Lower leg skin (tissue), 4 donors: ENCODE results near the gene DCAF17. TPM values are rescaled to one million over a fixed set of nuclear protein-coding genes. Genes with fewer than 3 reads are reported as not detected.
"Not testable (repeated sequence)": the region's sequence is repeated elsewhere in the genome, so short reads cannot be mapped to it uniquely, and the experiment has no call there.

Source experiments
- DNase-seq, 2 donors: peaks; one replicate each; pipeline ENCODE4 v3.0.0-alpha.2; 2019; ENCODE audit warnings: low spot score in 2 of 2
- H3K4me3 ChIP-seq: fragments of 200-600 bp; sonication (generic); 2 replicates; pipeline ENCODE4 v1.5.1; 2017; ENCODE audit warnings: mild to moderate bottlenecking, low read depth; ENCODE audit not compliant: poor library complexity, severe bottlenecking
- POLR2A ChIP-seq, 2 donors: fragments of 450-650 bp; IDR thresholded peaks; one replicate each; pipeline ENCODE4 v1.6.1; 2016 to 2017; ENCODE audit warnings: antibody characterized with exemption in 2 of 2, mild to moderate bottlenecking in 1 of 2, moderate library complexity in 1 of 2
- WGBS, 2 donors: methylation state at CpG; one replicate each; pipeline ENCODE4 v1.1.5; 2018; 5-methylcytosine and 5-hydroxymethylcytosine counted together
- intact Hi-C: fragments of 100-400 bp; cut with DNase I; formaldehyde crosslinking; loops from one replicate; pipeline ENCODE4 v1.15.0; 2023; ENCODE audit warnings: low total_unique reads
- total RNA-seq, 4 donors: library from RNA; depleted of rRNA; stranded (reverse); fragments of >200 nt; gene quantifications; one replicate each; pipeline ENCODE4 v1.1.0, GENCODE V29; 2016
- TF ChIP-seq, protein P1 (sequence below), 3 donors: fragments of 450-650 bp; IDR thresholded peaks; one replicate each; pipeline ENCODE4 v1.5.1; 2016; ENCODE audit warnings: antibody characterized with exemption in 3 of 3, mild to moderate bottlenecking in 3 of 3, moderate library complexity in 2 of 3

DCAF17 gene
- total RNA-seq, 4 donors from 2014 or later = 10.5 to 17.1 (median 14.0) TPM

- TF ChIP-seq, protein P1, sequence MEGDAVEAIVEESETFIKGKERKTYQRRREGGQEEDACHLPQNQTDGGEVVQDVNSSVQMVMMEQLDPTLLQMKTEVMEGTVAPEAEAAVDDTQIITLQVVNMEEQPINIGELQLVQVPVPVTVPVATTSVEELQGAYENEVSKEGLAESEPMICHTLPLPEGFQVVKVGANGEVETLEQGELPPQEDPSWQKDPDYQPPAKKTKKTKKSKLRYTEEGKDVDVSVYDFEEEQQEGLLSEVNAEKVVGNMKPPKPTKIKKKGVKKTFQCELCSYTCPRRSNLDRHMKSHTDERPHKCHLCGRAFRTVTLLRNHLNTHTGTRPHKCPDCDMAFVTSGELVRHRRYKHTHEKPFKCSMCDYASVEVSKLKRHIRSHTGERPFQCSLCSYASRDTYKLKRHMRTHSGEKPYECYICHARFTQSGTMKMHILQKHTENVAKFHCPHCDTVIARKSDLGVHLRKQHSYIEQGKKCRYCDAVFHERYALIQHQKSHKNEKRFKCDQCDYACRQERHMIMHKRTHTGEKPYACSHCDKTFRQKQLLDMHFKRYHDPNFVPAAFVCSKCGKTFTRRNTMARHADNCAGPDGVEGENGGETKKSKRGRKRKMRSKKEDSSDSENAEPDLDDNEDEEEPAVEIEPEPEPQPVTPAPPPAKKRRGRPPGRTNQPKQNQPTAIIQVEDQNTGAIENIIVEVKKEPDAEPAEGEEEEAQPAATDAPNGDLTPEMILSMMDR (IDR thresholded peaks at IDR 0.05) = no peak
- TF ChIP-seq POLR2A (IDR thresholded peaks at IDR 0.05) = no peak
- intact Hi-C loops = no loop called here
- WGBS, 2 donors = 27 to 50% methylated on average over 1 of the region's 1 CpG
- DNase-seq = no peak
- no peak overlapping the region for H3K4me3 ChIP-seq
Observed at GRCh38 chr2:171485116-171485515, 51.1 kb downstream of the DCAF17 start.

DNA sequence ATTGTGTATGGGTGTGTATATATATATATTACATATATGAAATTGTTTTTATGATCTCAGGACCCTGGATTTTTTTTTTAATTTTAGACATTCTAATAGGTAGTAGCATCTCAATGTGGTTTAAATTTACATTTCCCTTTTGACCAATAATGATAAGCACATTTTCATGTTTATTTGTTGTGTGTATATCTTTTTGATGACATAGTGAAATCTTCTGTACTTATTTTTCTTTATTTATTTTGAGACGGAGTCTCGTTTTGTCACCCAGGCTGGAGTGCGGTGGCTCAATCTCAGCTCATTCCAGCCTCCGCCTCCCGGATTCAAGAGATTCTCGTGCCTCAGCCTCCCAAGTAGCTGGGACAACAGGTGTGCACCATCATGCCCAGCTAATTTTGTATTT lies 53.2 kb downstream of the DCAF17 start:
- intact Hi-C loops = no loop called here
- 97 to 98% methylated on average over 6 of the region's 6 CpGs for WGBS, 2 donors
- no peak for DNase-seq
- TF ChIP-seq, protein P1 (IDR thresholded peaks at IDR 0.05) = no peak
- TF ChIP-seq POLR2A (IDR thresholded peaks at IDR 0.05) = no peak
- no peak overlapping the region for H3K4me3 ChIP-seq

DNA sequence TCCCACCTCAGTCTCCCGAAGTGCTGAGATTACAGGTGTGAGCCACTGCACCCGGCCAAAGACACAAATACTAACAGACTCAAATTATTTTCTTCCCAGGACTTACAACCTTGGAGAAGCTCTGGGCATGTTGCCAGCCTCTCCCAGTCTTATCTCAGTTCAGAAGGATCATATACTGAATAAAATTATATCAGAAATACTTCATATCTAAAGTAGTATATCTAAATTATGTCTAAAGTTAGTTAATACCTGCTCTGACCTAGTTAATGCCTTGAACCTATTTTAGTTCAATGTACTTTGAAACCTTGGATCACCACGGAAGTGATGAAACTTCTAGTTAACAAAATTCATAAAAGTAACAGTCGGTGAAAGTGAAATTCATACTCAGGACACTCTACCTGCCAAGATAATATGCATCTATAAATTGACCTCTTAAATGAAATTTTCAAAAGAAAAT lies 53.8 kb downstream of the DCAF17 start:
- intact Hi-C loops = no loop called here
- H3K4me3 ChIP-seq = no peak overlapping the region
- no peak for DNase-seq
- 72 to 77% methylated on average over 4 of the region's 4 CpGs for WGBS, 2 donors
- TF ChIP-seq, protein P1 (IDR thresholded peaks at IDR 0.05) = no peak
- TF ChIP-seq POLR2A (IDR thresholded peaks at IDR 0.05) = no peak

DNA sequence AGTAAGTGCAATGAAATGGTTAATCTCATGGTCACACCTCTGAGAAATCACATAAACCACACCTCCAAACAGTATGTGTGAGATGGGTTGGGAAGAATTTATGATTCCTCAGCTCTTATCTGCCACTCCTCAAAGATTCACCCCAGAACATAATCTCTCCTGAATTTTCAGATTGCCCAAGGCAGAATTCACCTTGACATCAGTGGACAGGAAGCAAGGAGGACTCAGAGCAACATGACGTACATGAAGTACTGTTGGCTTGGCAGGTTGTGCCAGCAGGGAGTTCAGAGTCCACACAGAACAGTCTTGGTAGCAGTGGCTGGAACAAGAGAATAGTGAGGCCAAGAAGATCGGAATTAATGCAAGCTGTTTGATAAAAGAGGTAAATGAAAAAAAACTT lies 56.6 kb downstream of the DCAF17 start:
- WGBS, 2 donors = 74 to 79% methylated on average over 2 of the region's 2 CpGs

DNA sequence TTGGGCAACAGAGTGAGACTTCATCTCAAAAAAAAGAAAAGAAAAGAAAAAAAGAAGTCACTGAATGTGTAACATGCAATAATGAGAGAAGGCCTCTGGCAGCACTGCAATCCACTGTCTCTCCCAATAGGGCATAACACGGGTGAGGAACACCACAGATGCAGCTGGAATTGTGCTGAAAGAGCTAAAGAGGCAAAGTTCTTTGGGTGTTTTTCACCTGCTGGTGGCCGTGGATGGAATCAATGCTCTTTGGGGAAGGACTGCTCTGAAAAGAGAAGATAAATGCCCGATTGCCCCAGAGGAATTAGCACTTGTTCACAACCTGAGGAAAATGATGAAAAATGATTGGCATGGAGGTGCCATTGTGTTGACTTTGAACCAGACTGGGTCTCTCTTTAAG lies 57.3 kb downstream of the DCAF17 start:
- no peak overlapping the region for H3K4me3 ChIP-seq
- DNase-seq = no peak
- intact Hi-C loops = no loop called here
- TF ChIP-seq, protein P1 (IDR thresholded peaks at IDR 0.05) = no peak
- 89% methylated on average over 3 of the region's 3 CpGs for WGBS, 2 donors

More for the DNA sequence above, 56.6 kb downstream of the DCAF17 start:
- DNase-seq = no peak
- H3K4me3 ChIP-seq = no peak overlapping the region
- TF ChIP-seq, protein P1 (IDR thresholded peaks at IDR 0.05) = no peak
- no peak for TF ChIP-seq POLR2A (IDR thresholded peaks at IDR 0.05)
- intact Hi-C loops = no loop called here

- no peak for TF ChIP-seq POLR2A (IDR thresholded peaks at IDR 0.05)
- TF ChIP-seq, protein P1 (IDR thresholded peaks at IDR 0.05) = no peak
- H3K4me3 ChIP-seq = no peak overlapping the region
- intact Hi-C loops = no loop called here
- WGBS, 2 donors = 53 to 61% methylated on average over 6 of the region's 6 CpGs
- no peak for DNase-seq
Observed at GRCh38 chr2:171492664-171493063, 58.6 kb downstream of the DCAF17 start.

DNA sequence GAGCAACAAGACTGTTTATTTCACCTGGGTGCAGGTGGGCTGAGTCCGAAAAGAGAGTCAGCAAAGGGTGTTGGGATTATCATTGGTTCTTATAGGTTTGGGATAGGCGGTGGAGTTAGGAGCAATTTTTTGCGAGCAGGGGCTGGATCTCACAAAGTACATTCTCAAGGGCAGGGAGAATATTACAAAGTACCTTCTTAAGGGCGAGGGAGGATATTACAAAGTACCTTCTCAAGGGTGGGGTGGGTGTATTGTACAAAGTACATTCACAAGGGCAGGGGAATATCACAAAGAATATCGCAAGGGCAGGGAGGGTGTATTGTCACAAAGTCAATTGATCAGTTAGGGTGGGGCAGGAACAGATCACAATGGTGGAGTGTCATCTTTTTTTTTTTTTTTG lies 63.6 kb downstream of the DCAF17 start:
- H3K4me3 ChIP-seq, DNase-seq, intact Hi-C loops: not testable (repeated sequence)
- 92 to 95% methylated on average over 5 of the region's 5 CpGs for WGBS, 2 donors
